ENCODE data around the gene DNAH9.

The DNAH9 gene

DNA sequence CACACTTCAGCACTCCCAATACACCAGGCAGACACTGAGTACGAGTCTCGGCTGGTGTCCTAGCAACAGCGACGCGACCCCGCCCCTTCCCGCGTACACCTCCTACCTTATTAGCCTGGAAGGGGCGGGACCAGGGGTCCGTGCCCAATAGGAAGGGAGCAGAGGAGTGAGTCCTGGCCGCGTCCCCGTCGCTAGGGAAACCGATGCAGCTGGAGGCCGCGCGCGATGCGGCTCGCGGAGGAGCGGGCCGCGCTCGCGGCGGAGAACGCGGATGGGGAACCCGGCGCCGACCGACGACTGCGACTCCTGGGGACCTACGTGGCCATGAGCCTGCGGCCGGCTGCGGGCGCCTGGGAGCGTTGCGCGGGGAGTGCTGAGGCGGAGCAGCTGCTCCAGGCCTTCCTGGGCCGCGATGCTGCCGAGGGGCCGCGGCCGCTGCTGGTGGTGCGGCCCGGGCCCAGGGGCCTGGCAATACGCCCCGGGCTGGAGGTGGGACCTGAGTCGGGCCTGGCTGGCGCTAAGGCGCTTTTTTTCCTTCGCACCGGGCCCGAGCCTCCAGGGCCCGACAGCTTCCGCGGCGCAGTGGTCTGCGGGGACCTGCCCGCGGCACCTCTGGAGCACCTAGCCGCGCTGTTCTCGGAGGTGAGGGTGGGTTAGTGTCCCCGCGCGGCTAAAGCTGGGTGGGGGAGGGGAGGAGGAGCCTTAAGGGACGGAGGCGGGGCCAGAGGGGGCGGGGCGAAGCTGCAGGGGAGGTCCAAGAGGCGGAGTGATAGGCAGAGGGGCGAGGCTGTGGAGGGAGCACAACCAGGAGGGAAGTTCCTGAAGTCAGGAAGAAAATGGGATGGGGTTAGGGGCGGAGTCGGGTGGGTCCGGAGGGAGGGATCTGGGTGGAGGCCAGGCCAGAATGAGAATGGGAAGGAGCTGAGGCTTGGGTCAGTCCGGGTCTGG, at the start of gene DNAH9:
DNAH9 (plus strand) TSS at position 197 of the 948 bp plus-strand sequence; CDS start at position 226, 29 bp downstream.
- no peak within 1 kb of the TSS for H3K4me2 ChIP-seq
- H3K36me3 ChIP-seq (ENCODE audit: insufficient read depth): no peaks in the 10 kb centered on the region
- no peak within 1 kb of the TSS for H3K27ac ChIP-seq
- TF ChIP-seq CTCF (conservative IDR thresholded peaks at IDR 0.05; ENCODE audit: low read depth, low read length): no peak
- no peak within 1 kb of the TSS for H2AFZ ChIP-seq (ENCODE audit: low read depth)
- H3K27me3 ChIP-seq (ENCODE audit: insufficient read depth, low read depth): no peaks in the 10 kb centered on the region
- H3K9ac ChIP-seq: no peak within 1 kb of the TSS
- no peaks in the 10 kb centered on the region for H4K20me1 ChIP-seq (ENCODE audit: insufficient read depth)
- no peaks in the 10 kb centered on the region for H3K79me2 ChIP-seq (ENCODE audit: insufficient read depth, low read depth)
- H3K4me3 ChIP-seq (IDR thresholded peaks at IDR 0.05; ENCODE audit: insufficient read depth, low read depth, low read length): no peak within 1 kb of the TSS
- H3K4me1 ChIP-seq (ENCODE audit: low read depth, poor library complexity, severe bottlenecking): no peaks in the 10 kb centered on the region

- no peaks in the 10 kb centered on the region for H3K36me3 ChIP-seq (ENCODE audit: insufficient read depth)
- no peak overlapping the region for H3K4me2 ChIP-seq
- H3K4me3 ChIP-seq (IDR thresholded peaks at IDR 0.05; ENCODE audit: insufficient read depth, low read depth, low read length): no peak overlapping the region
- H3K27me3 ChIP-seq (ENCODE audit: insufficient read depth, low read depth): no peaks in the 10 kb centered on the region
- H3K9ac ChIP-seq: no peak overlapping the region
- no peak overlapping the region for H2AFZ ChIP-seq (ENCODE audit: low read depth)
- H3K27ac ChIP-seq: no peak overlapping the region
- H4K20me1 ChIP-seq (ENCODE audit: insufficient read depth): no peaks in the 10 kb centered on the region
- no peaks in the 10 kb centered on the region for H3K4me1 ChIP-seq (ENCODE audit: low read depth, poor library complexity, severe bottlenecking)
- no peaks in the 10 kb centered on the region for H3K79me2 ChIP-seq (ENCODE audit: insufficient read depth, low read depth)
- no peak for TF ChIP-seq CTCF (conservative IDR thresholded peaks at IDR 0.05; ENCODE audit: low read depth, low read length)
Observed at GRCh38 chr17:11550431-11550830, 47.8 kb upstream of the DNAH9 start.

DNA sequence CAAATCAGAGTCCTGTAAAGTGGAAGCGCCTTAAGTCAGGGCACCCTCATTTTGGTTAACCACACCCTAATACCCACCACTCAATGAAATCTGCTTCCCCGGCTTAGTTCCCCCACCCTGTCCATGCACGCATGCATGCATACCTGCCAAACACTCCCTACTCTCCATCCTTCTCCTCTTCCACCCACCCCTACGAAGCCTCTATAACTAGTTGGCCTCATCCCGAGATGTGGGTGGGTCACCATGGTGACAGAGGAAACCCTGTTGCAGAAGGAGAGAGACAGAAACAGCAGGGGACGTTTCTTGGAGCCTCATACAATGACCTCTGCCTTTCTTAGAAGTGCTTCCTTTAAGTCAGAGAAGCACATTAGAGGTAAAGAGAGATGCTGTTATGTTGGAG, 46.8 kb upstream of the DNAH9 start:
- H4K20me1 ChIP-seq (ENCODE audit: insufficient read depth): no peaks in the 10 kb centered on the region
- H3K79me2 ChIP-seq (ENCODE audit: insufficient read depth, low read depth): no peaks in the 10 kb centered on the region
- H3K36me3 ChIP-seq (ENCODE audit: insufficient read depth): no peaks in the 10 kb centered on the region
- no peaks in the 10 kb centered on the region for H3K4me1 ChIP-seq (ENCODE audit: low read depth, poor library complexity, severe bottlenecking)
- H3K27me3 ChIP-seq (ENCODE audit: insufficient read depth, low read depth): no peaks in the 10 kb centered on the region
- no peak overlapping the region for H3K4me2 ChIP-seq
- no peak overlapping the region for H3K9ac ChIP-seq
- no peak overlapping the region for H3K27ac ChIP-seq
- H3K4me3 ChIP-seq (IDR thresholded peaks at IDR 0.05; ENCODE audit: insufficient read depth, low read depth, low read length): no peak overlapping the region
- H2AFZ ChIP-seq (ENCODE audit: low read depth): no peak overlapping the region
- TF ChIP-seq CTCF (conservative IDR thresholded peaks at IDR 0.05; ENCODE audit: low read depth, low read length): no peak

DNA sequence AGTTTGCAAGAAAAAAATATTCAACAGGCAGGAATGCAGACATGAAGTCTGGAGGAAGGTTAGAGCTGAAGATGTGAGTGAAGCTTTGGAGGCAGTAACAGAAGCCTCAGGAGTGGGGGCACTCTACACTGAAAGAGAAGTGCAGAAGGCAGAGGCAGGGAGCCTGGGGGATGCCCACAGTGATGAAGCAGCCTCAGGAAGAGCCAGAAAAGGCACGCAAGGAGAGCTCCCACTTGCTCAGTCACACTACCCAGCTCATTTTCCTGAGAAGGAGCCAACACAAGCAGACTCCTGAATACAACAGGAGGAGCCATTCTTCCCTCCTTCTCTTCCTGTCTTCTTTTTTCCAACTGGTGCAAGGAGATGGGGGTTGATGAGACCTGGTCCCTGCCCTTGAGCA, 45.1 kb upstream of the DNAH9 start:
- Histone ChIP-seq H3K9ac (no peak overlapping the region), H3K79me2 (ENCODE audit: insufficient read depth, low read depth) (no peaks in the 10 kb centered on the region), H3K4me3 (IDR thresholded peaks at IDR 0.05; ENCODE audit: insufficient read depth, low read depth, low read length) (no peak overlapping the region), H3K4me2 (no peak overlapping the region), H4K20me1 (ENCODE audit: insufficient read depth) (no peaks in the 10 kb centered on the region), H2AFZ (ENCODE audit: low read depth) (no peak overlapping the region), H3K27me3 (ENCODE audit: insufficient read depth, low read depth) (no peaks in the 10 kb centered on the region), H3K27ac (no peak overlapping the region), H3K36me3 (ENCODE audit: insufficient read depth) (no peaks in the 10 kb centered on the region), H3K4me1 (ENCODE audit: low read depth, poor library complexity, severe bottlenecking) (no peaks in the 10 kb centered on the region)
- no peak for TF ChIP-seq CTCF (conservative IDR thresholded peaks at IDR 0.05; ENCODE audit: low read depth, low read length)

Measured in KMS-11 (cell line).